Muscle of leg (tissue), 11 donors: ENCODE results near the gene SERPINC1. TPM values are rescaled to one million over a fixed set of nuclear protein-coding genes. Genes with fewer than 3 reads are reported as not detected.

Source experiments
- DNase-seq: peaks from one replicate; pipeline ENCODE4 v3.0.0; 2013
- H3K27ac ChIP-seq: one replicate; pipeline ENCODE4 v1.5.1; 2013; ENCODE audit warnings: mild to moderate bottlenecking, low read length, control low read depth
- H3K27me3 ChIP-seq: one replicate; pipeline ENCODE4 v1.6.1; 2013; ENCODE audit warnings: low read length; ENCODE audit not compliant: control insufficient read depth, insufficient read depth
- H3K36me3 ChIP-seq: one replicate; pipeline ENCODE4 v1.6.1; 2013; ENCODE audit warnings: low read length; ENCODE audit not compliant: control insufficient read depth, insufficient read depth
- H3K4me1 ChIP-seq: one replicate; pipeline ENCODE4 v1.6.1; 2013; ENCODE audit warnings: low read length; ENCODE audit not compliant: control insufficient read depth, insufficient read depth
- H3K4me3 ChIP-seq: one replicate; pipeline ENCODE4 v1.5.1; 2013; ENCODE audit warnings: low read length, control low read depth
- H3K9me3 ChIP-seq: replicated peaks from 2 replicates; pipeline ENCODE4 v1.6.1; 2013; ENCODE audit warnings: low read depth, low read length; ENCODE audit not compliant: control insufficient read depth
- WGBS: methylation state at CpG from one replicate; pipeline ENCODE4 v1.1.5; 2013; ENCODE audit warnings: missing lambda C conversion rate; ENCODE audit not compliant: insufficient coverage; 5-methylcytosine and 5-hydroxymethylcytosine counted together
- polyA plus RNA-seq, 8 donors: library from polyadenylated mRNA; unstranded; fragments of 120-200 nt; gene quantifications; one replicate each; pipeline versions ENCODE4 v1.2.1 to v1.2.3, GENCODE V29; 2013; ENCODE audit warnings: inconsistent platforms in 1 of 8, low replicate concordance in 1 of 8; ENCODE audit not compliant: insufficient read length in 8 of 8, insufficient read depth in 1 of 8
- total RNA-seq: library from RNA; stranded (reverse); fragments of 120-200 nt; gene quantifications from one replicate; pipeline ENCODE4 v1.2.4, GENCODE V29; 2013

The SERPINC1 gene
- total and polyA plus RNA-seq, 9 donors = 0.06 to 2.7 (median 0.27) TPM

DNA sequence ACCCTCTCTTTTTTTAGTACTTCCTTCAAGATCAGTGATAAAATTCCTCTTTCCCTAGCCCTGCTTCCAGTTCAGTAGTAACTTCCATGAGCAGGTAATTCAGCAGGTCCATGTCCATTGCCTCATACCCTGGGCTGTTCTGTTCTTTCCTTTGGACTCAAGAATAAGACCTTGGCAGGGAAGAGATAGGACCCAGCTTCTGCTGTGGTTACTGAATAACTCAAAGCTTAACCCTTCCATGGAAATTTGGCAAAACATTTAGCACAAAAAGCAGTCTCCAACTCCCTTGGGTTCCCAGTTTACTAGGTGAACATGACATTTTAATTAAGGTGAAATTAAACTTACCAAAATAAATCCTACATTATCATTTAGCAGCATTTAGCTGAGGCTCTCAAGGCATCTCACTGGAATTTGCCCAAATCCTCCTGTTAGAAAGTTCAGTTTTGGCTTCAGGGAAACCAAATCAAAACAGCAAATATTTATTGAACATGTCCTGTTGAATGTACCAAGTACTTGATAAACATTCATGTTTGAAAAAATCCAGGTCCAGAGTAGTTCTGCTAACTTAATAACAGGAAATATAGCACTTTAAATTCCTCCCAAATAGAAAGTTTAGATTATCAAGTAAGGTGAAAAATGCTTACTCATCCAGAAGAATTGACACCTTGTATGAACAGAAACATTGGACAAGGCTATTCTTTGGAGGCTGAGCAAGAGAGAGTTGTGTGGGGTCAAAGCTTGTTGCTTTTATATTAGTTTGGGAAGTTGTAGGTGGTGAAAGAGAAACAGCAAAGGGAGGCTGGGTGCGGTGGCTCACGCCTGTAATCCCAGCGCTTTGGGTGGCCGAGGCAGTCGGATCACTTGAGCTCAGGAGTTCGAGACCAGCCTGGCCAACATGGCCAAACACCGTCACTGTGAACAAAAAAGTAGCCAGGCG lies 8.4 kb upstream of the SERPINC1 start:
- Histone ChIP-seq H3K4me1 (no peaks in the 10 kb centered on the region), H3K36me3 (peaks cover 3% of the 10 kb centered on the region), H3K9me3 (no peaks in the 10 kb centered on the region), H3K27me3 (no peaks in the 10 kb centered on the region), H3K4me3 (no peak overlapping the region), H3K27ac (no peak overlapping the region)
- WGBS = 96% methylated on average over 8 of the region's 8 CpGs
- DNase-seq = no peak

DNA sequence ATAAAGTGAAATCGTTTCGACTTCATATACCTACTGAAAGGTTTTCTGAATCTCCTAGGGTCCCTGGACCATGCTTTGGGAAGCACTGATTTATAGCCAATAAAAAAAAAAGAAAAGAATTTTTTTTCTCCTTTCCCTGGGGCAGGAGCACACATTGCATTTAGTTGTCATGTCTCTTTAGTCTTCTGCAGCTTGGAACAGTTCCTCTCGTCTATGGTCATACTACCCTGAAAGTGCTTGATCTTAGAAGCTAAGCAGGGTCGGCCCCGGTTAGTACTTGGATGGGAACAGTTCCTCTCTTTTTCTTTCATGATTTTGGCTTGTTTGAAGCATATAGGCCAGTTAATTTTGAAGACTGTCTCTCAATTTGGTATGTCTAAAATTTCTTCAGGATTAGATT lies 3.7 kb upstream of the SERPINC1 start:
- Histone ChIP-seq H3K27ac (no peak overlapping the region), H3K4me3 (no peak overlapping the region), H3K36me3 (no peaks in the 10 kb centered on the region), H3K4me1 (no peaks in the 10 kb centered on the region), H3K27me3 (no peaks in the 10 kb centered on the region), H3K9me3 (no peaks in the 10 kb centered on the region)
- no peak for DNase-seq
- WGBS = 100% methylated on average over 1 of the region's 5 CpGs

- Histone ChIP-seq H3K4me3 (no peak overlapping the region), H3K9me3 (no peaks in the 10 kb centered on the region), H3K36me3 (no peaks in the 10 kb centered on the region), H3K27ac (no peak overlapping the region), H3K4me1 (no peaks in the 10 kb centered on the region), H3K27me3 (no peaks in the 10 kb centered on the region)
- 81% methylated on average over 6 of the region's 12 CpGs for WGBS
- no peak for DNase-seq
Measured at GRCh38 chr1:173917635-173918493, 737 bp upstream of the SERPINC1 start.

DNA sequence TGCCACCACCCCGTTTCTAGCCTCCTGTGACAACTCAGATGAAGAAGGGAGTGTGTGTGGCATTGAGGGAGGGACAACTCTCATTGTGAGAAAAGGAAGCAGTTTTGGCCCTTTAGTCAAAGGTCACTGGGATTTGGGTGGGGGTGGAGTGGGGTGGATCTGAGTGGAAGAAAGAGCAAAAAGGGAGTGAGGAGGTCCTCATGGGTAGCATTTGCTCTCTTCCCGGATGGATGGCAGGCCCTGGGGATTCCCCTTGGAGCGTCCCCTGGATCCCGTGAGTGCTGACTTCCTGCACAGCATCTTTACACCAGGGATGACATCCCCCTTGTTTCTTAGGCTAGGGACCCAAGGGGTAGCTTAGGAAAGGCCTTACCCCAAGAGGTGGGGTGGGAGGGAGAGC lies 460 bp downstream of the SERPINC1 start:
- 62% methylated on average over 3 of the region's 4 CpGs for WGBS
- H3K27ac ChIP-seq = no peak overlapping the region
- no peaks in the 10 kb centered on the region for H3K27me3 ChIP-seq
- DNase-seq = no peak
- no peaks in the 10 kb centered on the region for H3K4me1 ChIP-seq
- no peak overlapping the region for H3K4me3 ChIP-seq
- H3K36me3 ChIP-seq = no peaks in the 10 kb centered on the region
- no peaks in the 10 kb centered on the region for H3K9me3 ChIP-seq

DNA sequence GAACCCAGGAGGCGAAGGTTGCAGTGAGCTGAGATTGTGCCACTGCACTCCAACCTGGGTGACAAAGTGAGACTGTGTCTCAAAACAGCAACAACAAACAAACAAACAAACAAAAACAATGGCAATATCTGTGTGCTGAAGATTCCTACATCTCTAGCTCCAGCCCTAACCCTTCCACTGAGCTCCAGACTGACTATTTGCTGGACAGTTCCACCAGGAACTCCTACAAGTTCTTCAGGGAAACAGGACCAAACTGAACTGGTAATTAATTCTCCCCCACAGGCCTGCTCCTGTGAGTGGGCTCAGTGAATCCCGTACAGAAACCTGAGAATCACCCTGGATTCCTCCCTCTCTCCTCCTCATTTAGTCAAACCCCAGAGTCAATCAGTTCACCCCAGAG lies 1.5 kb downstream of the SERPINC1 start:
- 75% methylated on average over 2 of the region's 2 CpGs for WGBS
- Histone ChIP-seq H3K27me3 (no peaks in the 10 kb centered on the region), H3K36me3 (no peaks in the 10 kb centered on the region), H3K27ac (no peak overlapping the region), H3K9me3 (no peaks in the 10 kb centered on the region), H3K4me3 (no peak overlapping the region), H3K4me1 (no peaks in the 10 kb centered on the region)
- no peak for DNase-seq

GRCh38 chr1:173914366-173914871 lies 2.7 kb downstream of the SERPINC1 start:
- no peaks in the 10 kb centered on the region for H3K36me3 ChIP-seq
- no peak for DNase-seq
- no peak overlapping the region for H3K4me3 ChIP-seq
- H3K27me3 ChIP-seq = no peaks in the 10 kb centered on the region
- WGBS = 80% methylated on average over 13 of the region's 13 CpGs
- H3K9me3 ChIP-seq = no peaks in the 10 kb centered on the region
- H3K4me1 ChIP-seq = no peaks in the 10 kb centered on the region
- no peak overlapping the region for H3K27ac ChIP-seq

DNA sequence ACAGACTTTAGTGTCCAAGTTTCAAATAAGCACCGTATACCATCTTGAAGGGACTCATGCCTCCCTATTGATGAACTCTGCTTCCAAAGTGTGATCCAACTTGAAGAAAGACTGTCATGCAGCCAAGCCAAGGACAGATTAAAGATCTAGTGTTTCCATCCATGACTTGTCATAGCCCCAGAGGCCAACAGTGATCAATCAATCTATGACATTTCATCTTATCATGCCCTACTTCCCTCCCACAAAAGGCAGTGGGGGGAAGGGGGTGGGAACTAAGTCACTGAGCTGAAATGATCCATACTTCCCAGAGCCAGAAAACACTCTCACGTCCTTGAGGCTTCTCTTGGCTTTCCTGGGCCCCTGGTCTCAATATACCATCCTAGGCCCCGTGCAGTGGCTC lies 4.0 kb downstream of the SERPINC1 start:
- no peak for DNase-seq
- H3K27ac ChIP-seq = no peak overlapping the region
- 100% methylated on average over 3 of the region's 3 CpGs for WGBS
- no peaks in the 10 kb centered on the region for H3K36me3 ChIP-seq
- H3K27me3 ChIP-seq = no peaks in the 10 kb centered on the region
- H3K4me3 ChIP-seq = no peak overlapping the region
- H3K4me1 ChIP-seq = no peaks in the 10 kb centered on the region
- no peaks in the 10 kb centered on the region for H3K9me3 ChIP-seq

DNA sequence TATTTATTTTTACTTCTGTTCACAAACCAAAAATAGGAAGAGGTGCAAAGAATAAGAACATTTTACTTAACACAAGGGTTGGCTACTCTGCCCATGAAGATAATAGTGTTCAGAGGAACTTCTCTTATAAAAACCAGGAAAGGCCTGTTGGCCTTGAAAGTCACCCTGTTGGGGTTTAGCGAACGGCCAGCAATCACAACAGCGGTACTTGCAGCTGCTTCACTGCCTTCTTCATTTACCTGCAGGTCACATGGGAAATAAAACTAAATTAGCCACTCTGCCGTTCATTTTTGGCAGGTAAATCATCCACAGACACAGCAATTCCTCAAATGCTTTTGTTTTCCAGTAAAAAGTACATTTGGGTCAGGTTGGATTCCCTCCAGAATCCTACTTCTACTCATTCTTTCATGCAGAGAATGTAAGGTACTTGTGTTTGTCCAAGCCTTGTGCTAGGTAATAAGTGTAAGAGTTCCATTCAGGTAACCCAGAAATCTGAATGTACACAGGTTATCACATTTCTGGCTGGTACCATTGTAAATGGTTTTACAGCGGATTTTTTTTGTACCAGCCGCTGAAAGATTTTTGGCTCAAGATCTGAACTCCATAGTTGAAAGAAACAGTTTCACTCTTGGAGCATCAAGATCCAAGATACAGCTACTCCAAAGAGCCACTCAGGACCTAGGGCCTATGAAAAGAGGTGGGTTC lies 13.1 kb downstream of the SERPINC1 start:
- Histone ChIP-seq H3K9me3 (no peaks in the 10 kb centered on the region), H3K4me1 (no peaks in the 10 kb centered on the region), H3K36me3 (no peaks in the 10 kb centered on the region), H3K27ac (no peak overlapping the region), H3K4me3 (no peak overlapping the region), H3K27me3 (no peaks in the 10 kb centered on the region)
- no peak for DNase-seq
- WGBS = 55% methylated on average over 4 of the region's 6 CpGs

GRCh38 chr1:173900992-173901391 lies 16.1 kb downstream of the SERPINC1 start:
- Histone ChIP-seq H3K36me3 (no peaks in the 10 kb centered on the region), H3K4me3 (no peak overlapping the region), H3K4me1 (no peaks in the 10 kb centered on the region), H3K27ac (no peak overlapping the region), H3K9me3 (no peaks in the 10 kb centered on the region), H3K27me3 (no peaks in the 10 kb centered on the region)
- 50% methylated on average over 2 of the region's 3 CpGs for WGBS
- no peak for DNase-seq
